ENCODE measurements around the gene MCOLN2.

DNA sequence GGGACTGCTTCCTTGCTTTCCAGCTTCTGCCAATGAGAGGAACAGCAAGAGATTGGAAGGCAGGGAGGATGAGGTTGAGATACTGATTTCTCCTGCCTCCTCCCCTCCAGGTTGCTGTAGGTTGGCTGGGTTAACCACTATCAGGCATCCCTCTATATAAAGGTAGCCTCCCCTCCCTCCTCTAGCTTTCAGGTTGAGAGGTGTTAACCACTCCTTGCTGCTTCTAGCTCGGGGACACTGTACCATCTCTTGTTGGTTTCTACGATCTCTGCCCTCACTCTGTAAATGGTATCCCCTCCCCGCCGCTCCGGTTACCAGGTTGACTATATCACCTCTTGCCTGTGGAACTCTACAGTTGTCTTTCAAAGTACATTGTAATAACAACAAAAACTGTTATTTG is 120.6 kb downstream of the MCOLN2 start:
- TF ChIP-seq ISL1 (CRISPR knock-in tag; IDR thresholded peaks at IDR 0.05) (no peak), CSDC2 (CRISPR knock-in tag; IDR thresholded peaks at IDR 0.05) (no peak)

Data from SK-N-SH treated with all-trans-retinoic acid at 6 μM for 48 hours (cell line).